ENCODE data around the gene BTG3.
A peak's percentile ranks its signal among the peaks of the same experiment; 100 is the strongest.

BTG3 gene

GRCh38 chr21:17585875-17586450 is 26.7 kb downstream of the BTG3 start:
- peak; percentile 60 for DNase-seq (ENCODE audit: low read depth)

GRCh38 chr21:17583898-17584297 is 28.8 kb downstream of the BTG3 start:
- DNase-seq (ENCODE audit: low read depth), result no peak

- no peak for DNase-seq (ENCODE audit: low read depth)
Measured at GRCh38 chr21:17580319-17580718, 32.4 kb downstream of the BTG3 start.

GRCh38 chr21:17578876-17579275 is 33.8 kb downstream of the BTG3 start:
- no peak for DNase-seq (ENCODE audit: low read depth)

- DNase-seq (ENCODE audit: low read depth), result no peak
Measured at GRCh38 chr21:17578162-17578561, 34.5 kb downstream of the BTG3 start.

- no peak for DNase-seq (ENCODE audit: low read depth)
Measured at GRCh38 chr21:17577701-17578100, 35.0 kb downstream of the BTG3 start.

GRCh38 chr21:17576080-17576835 is 36.4 kb downstream of the BTG3 start:
- DNase-seq (ENCODE audit: low read depth), result peak; percentile 32

- no peak for DNase-seq (ENCODE audit: low read depth)
Measured at GRCh38 chr21:17575076-17575475, 37.6 kb downstream of the BTG3 start.

- no peak for DNase-seq (ENCODE audit: low read depth)
Measured at GRCh38 chr21:17572431-17572830, 40.3 kb downstream of the BTG3 start.

GRCh38 chr21:17570786-17571185 is 41.9 kb downstream of the BTG3 start:
- DNase-seq (ENCODE audit: low read depth), result no peak

- no peak for DNase-seq (ENCODE audit: low read depth)
Measured at GRCh38 chr21:17560377-17561025, 52.2 kb downstream of the BTG3 start.

- peak; percentile 53 for DNase-seq (ENCODE audit: low read depth)
Measured at GRCh38 chr21:17554679-17555465, 57.8 kb downstream of the BTG3 start.

- DNase-seq (ENCODE audit: low read depth), result no peak
Measured at GRCh38 chr21:17554120-17554519, 58.6 kb downstream of the BTG3 start.

- peak; percentile 16 for DNase-seq (ENCODE audit: low read depth)
Measured at GRCh38 chr21:17552410-17552809, 60.3 kb downstream of the BTG3 start.

GRCh38 chr21:17550671-17551308 is 61.9 kb downstream of the BTG3 start:
- peak; percentile 43 for DNase-seq (ENCODE audit: low read depth)

GRCh38 chr21:17548262-17548661 is 64.4 kb downstream of the BTG3 start:
- DNase-seq (ENCODE audit: low read depth), result peak; percentile 65

- DNase-seq (ENCODE audit: low read depth), result no peak
Measured at GRCh38 chr21:17545007-17545406, 67.7 kb downstream of the BTG3 start.

Data from amniotic epithelial cell (primary cell).